A673 (cell line): ENCODE data around the gene GSX2. TPM values are rescaled to one million over a fixed set of nuclear protein-coding genes. Genes with fewer than 3 reads are reported as not detected.

Source experiments
- BruUV-seq: library from RNA; stranded (reverse); fragments of 400-500 nt; replicated peaks from 2 replicates; lab custom pipeline; 2021; lab: Mats Ljungman, UMichigan
- CTCF ChIA-PET: fragments of 300-600 bp; sonication (Branson Sonifier 250); formaldehyde crosslinking; loops from one replicate; lab custom pipeline; 2022; ENCODE audit warnings: antibody characterized with exemption; lab: Charles Lee
- POLR2A ChIA-PET: fragments of 300-600 bp; sonication (Branson Sonifier 250); formaldehyde crosslinking; loops from one replicate; lab custom pipeline; 2022; ENCODE audit warnings: antibody characterized with exemption; ENCODE audit not compliant: low non-redundant PET; lab: Charles Lee
- DNase-seq: peaks from one replicate; pipeline ENCODE4 v3.0.0-alpha.2; 2015; ENCODE audit warnings: low spot score
- H3K27ac ChIP-seq: fragments of 200-600 bp; sonication (generic); 2 replicates; pipeline ENCODE4 v1.5.1; 2016; ENCODE audit warnings: mixed run types, low read depth, mild to moderate bottlenecking, mixed read lengths, antibody characterized with exemption, low read length; ENCODE audit not compliant: poor library complexity, severe bottlenecking
- H3K27me3 ChIP-seq: fragments of 200-600 bp; sonication (generic); replicated peaks from 2 replicates; pipeline ENCODE4 v1.6.1; 2017; ENCODE audit warnings: mixed run types, low read depth, mild to moderate bottlenecking, mixed read lengths, antibody characterized with exemption, low read length; ENCODE audit not compliant: insufficient read depth, poor library complexity
- H3K36me3 ChIP-seq: fragments of 200-600 bp; sonication (generic); 2 replicates; pipeline ENCODE4 v1.6.1; 2016; ENCODE audit warnings: mixed run types, mild to moderate bottlenecking, mixed read lengths, antibody characterized with exemption, low read length; ENCODE audit not compliant: insufficient read depth, poor library complexity, severe bottlenecking
- H3K4me1 ChIP-seq: fragments of 200-600 bp; sonication (generic); 2 replicates; pipeline ENCODE4 v1.6.1; 2017; ENCODE audit warnings: mixed run types, mild to moderate bottlenecking, mixed read lengths, antibody characterized with exemption, low read length; ENCODE audit not compliant: insufficient read depth, poor library complexity, severe bottlenecking
- H3K4me3 ChIP-seq: fragments of 200-600 bp; sonication (generic); 2 replicates; pipeline ENCODE4 v1.5.1; 2016; ENCODE audit warnings: low read depth, mixed run types, mild to moderate bottlenecking, mixed read lengths, low read length; ENCODE audit not compliant: poor library complexity, severe bottlenecking
- H3K9me3 ChIP-seq: fragments of 200-600 bp; sonication (generic); 2 replicates; pipeline ENCODE4 v1.6.1; 2016; ENCODE audit warnings: mixed run types, low read depth, mild to moderate bottlenecking, mixed read lengths, antibody characterized with exemption, low read length; ENCODE audit not compliant: poor library complexity, severe bottlenecking
- EZH2 ChIP-seq: fragments of 200-600 bp; sonication (generic); IDR thresholded peaks from 2 replicates; pipeline ENCODE4 v1.6.1; 2017; ENCODE audit warnings: borderline replicate concordance, low read depth, mild to moderate bottlenecking, mixed read lengths, antibody characterized with exemption, low read length; ENCODE audit not compliant: poor library complexity, severe bottlenecking
- intact Hi-C: fragments of 100-400 bp; cut with micrococcal nuclease; formaldehyde crosslinking; loops from one replicate; pipeline ENCODE4 v1.10.0; 2022; ENCODE audit not compliant: unreplicated experiment
- total RNA-seq: library from RNA; stranded (reverse); gene quantifications from 2 replicates; pipeline ENCODE4 v1.2.3, GENCODE V29; 2021
- TF ChIP-seq, protein P1 (sequence below): fragments of 300-800, 200-600 bp; sonication (generic); conservative IDR thresholded peaks from 2 replicates; pipeline ENCODE4 v1.5.1; 2017; ENCODE audit warnings: low read depth, mild to moderate bottlenecking, antibody characterized with exemption, low read length, moderate library complexity, mixed read lengths

Gene GSX2
- total RNA-seq, 1 experiment from 2014 or later: not detected

DNA sequence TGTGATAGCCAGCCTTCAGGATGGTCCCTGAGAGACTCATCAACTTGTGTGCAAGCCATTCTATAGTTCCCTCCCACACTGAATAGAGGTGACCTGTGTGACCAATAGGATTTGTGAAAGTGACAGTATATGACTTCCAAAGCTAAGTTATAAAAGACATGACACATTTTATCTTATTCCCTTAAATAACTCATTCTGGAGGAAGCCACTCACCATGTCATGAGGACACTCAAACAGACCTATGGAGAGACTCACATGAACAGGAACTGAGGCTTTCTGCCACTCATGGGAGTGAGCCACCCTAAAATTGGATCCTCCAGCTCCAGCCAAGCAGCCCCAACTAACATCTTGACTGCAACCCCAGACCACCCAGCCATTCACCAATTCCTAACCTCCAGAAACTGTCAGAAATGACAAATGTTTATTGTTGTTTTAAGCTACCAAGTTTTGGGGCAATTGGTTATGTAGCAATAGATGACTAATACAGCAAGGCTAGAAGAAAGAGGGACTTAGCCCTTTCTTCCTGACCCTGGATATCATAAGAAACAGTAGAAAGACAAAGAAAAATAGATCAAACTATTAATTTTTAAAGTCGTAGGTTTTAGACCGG is 26.6 kb upstream of the GSX2 start:
- no peak for DNase-seq
- peaks cover 3% of the 10 kb centered on the region for H3K27me3 ChIP-seq
- ChIA-PET CTCF (no interaction called here), POLR2A (no interaction called here)
- intact Hi-C loops: no loop called here
- no TSS peak for BruUV-seq
- no peak overlapping the region for H3K4me3 ChIP-seq
- no peaks in the 10 kb centered on the region for H3K4me1 ChIP-seq
- H3K27ac ChIP-seq: no peak overlapping the region
- no peak for TF ChIP-seq EZH2
- TF ChIP-seq, protein P1, sequence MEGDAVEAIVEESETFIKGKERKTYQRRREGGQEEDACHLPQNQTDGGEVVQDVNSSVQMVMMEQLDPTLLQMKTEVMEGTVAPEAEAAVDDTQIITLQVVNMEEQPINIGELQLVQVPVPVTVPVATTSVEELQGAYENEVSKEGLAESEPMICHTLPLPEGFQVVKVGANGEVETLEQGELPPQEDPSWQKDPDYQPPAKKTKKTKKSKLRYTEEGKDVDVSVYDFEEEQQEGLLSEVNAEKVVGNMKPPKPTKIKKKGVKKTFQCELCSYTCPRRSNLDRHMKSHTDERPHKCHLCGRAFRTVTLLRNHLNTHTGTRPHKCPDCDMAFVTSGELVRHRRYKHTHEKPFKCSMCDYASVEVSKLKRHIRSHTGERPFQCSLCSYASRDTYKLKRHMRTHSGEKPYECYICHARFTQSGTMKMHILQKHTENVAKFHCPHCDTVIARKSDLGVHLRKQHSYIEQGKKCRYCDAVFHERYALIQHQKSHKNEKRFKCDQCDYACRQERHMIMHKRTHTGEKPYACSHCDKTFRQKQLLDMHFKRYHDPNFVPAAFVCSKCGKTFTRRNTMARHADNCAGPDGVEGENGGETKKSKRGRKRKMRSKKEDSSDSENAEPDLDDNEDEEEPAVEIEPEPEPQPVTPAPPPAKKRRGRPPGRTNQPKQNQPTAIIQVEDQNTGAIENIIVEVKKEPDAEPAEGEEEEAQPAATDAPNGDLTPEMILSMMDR: no peak
- H3K9me3 ChIP-seq: no peaks in the 10 kb centered on the region
- no peaks in the 10 kb centered on the region for H3K36me3 ChIP-seq

DNA sequence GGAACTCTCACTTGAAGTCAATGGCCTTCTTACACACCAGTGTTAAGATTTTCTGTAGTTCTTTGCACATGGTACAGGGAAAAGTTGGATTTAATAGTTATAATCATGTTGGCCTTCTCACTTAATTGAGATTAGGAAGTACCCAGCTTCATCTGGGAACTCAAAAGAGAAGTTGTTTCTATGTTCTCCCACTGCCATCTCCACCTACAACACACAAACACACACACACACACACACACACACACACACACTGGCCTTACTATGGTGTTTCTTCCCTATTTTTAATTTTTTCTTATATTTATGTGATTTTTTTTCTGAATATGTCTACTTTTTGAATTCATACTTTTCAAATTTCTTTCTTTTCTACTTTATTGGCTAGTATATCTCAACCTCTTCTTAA is 25.6 kb upstream of the GSX2 start:
- TF ChIP-seq EZH2: no peak
- TF ChIP-seq, protein P1: no peak
- DNase-seq: no peak
- Histone ChIP-seq H3K27ac (no peak overlapping the region), H3K9me3 (no peaks in the 10 kb centered on the region), H3K4me1 (no peaks in the 10 kb centered on the region), H3K4me3 (no peak overlapping the region), H3K36me3 (no peaks in the 10 kb centered on the region), H3K27me3 (peaks cover 6% of the 10 kb centered on the region)
- intact Hi-C loops: no loop called here
- ChIA-PET POLR2A (no interaction called here), CTCF (no interaction called here)
- no TSS peak for BruUV-seq

DNA sequence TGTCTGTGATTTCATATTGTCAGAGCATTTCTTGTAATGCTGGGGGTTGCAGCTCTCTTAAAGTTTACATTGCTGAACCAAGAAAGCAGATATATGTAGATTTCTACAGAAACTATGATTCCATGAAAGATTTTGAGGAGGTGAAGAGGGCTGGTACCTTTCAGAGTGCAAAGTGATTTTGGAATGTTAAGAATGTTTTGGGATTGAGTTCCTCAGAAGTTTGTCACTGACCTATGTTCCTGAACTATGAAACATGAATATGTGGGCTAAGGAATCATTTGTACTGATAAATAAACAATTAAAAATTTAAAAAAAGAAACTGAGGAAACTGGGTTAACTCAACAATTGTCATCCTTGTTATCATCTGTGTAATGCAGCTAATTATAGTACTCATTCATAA is 23.3 kb upstream of the GSX2 start:
- TF ChIP-seq, protein P1: no peak
- no peak for TF ChIP-seq EZH2
- no TSS peak for BruUV-seq
- Histone ChIP-seq H3K27ac (no peak overlapping the region), H3K4me3 (no peak overlapping the region), H3K27me3 (peaks cover 6% of the 10 kb centered on the region), H3K9me3 (no peaks in the 10 kb centered on the region), H3K36me3 (no peaks in the 10 kb centered on the region), H3K4me1 (no peaks in the 10 kb centered on the region)
- ChIA-PET CTCF (no interaction called here), POLR2A (no interaction called here)
- intact Hi-C loops: no loop called here
- DNase-seq: no peak
